Peyer's patch (tissue), 4 donors: ENCODE data around the gene CYB5RL. TPM values are rescaled to one million over a fixed set of nuclear protein-coding genes. Genes with fewer than 3 reads are reported as not detected.

Experiments used
- DNase-seq, 3 donors: peaks; one replicate each; pipeline ENCODE4 v3.0.0-alpha.2; 2017 to 2019
- H3K27ac ChIP-seq, 4 donors: fragments of 200-600 bp; sonication (generic); one replicate each; pipeline ENCODE4 v1.5.1; 2016 to 2019
- H3K27me3 ChIP-seq, 2 donors: fragments of 200-600 bp; sonication (generic); one replicate each; pipeline ENCODE4 v1.5.1; 2019
- H3K36me3 ChIP-seq, 3 donors: fragments of 200-600 bp; sonication (generic); one replicate each; pipeline ENCODE4 v1.5.1; 2016 to 2019
- H3K4me1 ChIP-seq, 4 donors: fragments of 200-600 bp; sonication (generic); one replicate each; pipeline ENCODE4 v1.5.1; 2016 to 2019
- H3K4me3 ChIP-seq, 4 donors: fragments of 200-600 bp; sonication (generic); 1 replicate in 3 of 4; 2 replicates in 1 of 4; pipeline ENCODE4 v1.5.1; 2016 to 2019; ENCODE audit warnings: mild to moderate bottlenecking in 1 of 4
- H3K9me3 ChIP-seq, 4 donors: fragments of 200-600 bp; sonication (generic); one replicate each; pipeline ENCODE4 v1.5.1; 2016 to 2019; ENCODE audit warnings: mild to moderate bottlenecking in 1 of 4
- CTCF ChIP-seq, 6 experiments: fragments of 450-650 bp in 4 of 6; fragments of 200-600 bp in 2 of 6; sonication (generic) in 1 of 6; IDR thresholded peaks; one replicate each; pipeline ENCODE4 v1.5.1; 2017 to 2019; ENCODE audit warnings: antibody characterized with exemption in 6 of 6, mild to moderate bottlenecking in 3 of 6, moderate library complexity in 1 of 6
- POLR2A ChIP-seq, 2 donors: fragments of 450-650 bp; IDR thresholded peaks; one replicate each; pipeline ENCODE4 v1.5.1; 2017; ENCODE audit warnings: antibody characterized with exemption in 2 of 2, mild to moderate bottlenecking in 2 of 2, moderate library complexity in 2 of 2
- total RNA-seq, 4 donors: library from RNA; depleted of rRNA; stranded (reverse); fragments of >200 nt; gene quantifications; one replicate each; pipeline ENCODE4 v1.1.0, GENCODE V29; 2016

CYB5RL gene
- total RNA-seq, 4 donors from 2014 or later: 3.9 to 11.5 (median 6.9) TPM

- TF ChIP-seq CTCF (IDR thresholded peaks at IDR 0.05): no peak
- TF ChIP-seq POLR2A (IDR thresholded peaks at IDR 0.05): no peak
These were observed 24.4 kb upstream of the CYB5RL start for GRCh38 chr1:54224233-54224632.

GRCh38 chr1:54223441-54224202 is 23.8 kb upstream of the CYB5RL start:
- no peaks in the 10 kb centered on the region for H3K27me3 ChIP-seq
- H3K36me3 ChIP-seq: peaks cover 0 to 17% (median 0%) of the 10 kb centered on the region in 3 donors
- no peak for DNase-seq
- no peak overlapping the region for H3K4me3 ChIP-seq
- TF ChIP-seq CTCF (IDR thresholded peaks at IDR 0.05) (no peak), POLR2A (IDR thresholded peaks at IDR 0.05) (no peak)
- peaks cover 0 to 22% (median 6%) of the 10 kb centered on the region in 4 donors for H3K4me1 ChIP-seq
- no peaks in the 10 kb centered on the region for H3K9me3 ChIP-seq
- H3K27ac ChIP-seq: no peak overlapping the region

More at GRCh38 chr1:54224233-54224632, 24.4 kb upstream of the CYB5RL start:
- H3K36me3 ChIP-seq: peaks cover 0 to 17% (median 0%) of the 10 kb centered on the region in 3 donors
- H3K9me3 ChIP-seq: no peaks in the 10 kb centered on the region
- H3K4me3 ChIP-seq: no peak overlapping the region
- DNase-seq: no peak
- peaks cover 0 to 21% (median 2%) of the 10 kb centered on the region in 4 donors for H3K4me1 ChIP-seq
- H3K27me3 ChIP-seq: no peaks in the 10 kb centered on the region
- H3K27ac ChIP-seq: no peak overlapping the region

GRCh38 chr1:54222711-54223110 is 22.9 kb upstream of the CYB5RL start:
- peaks cover 0 to 19% (median 0%) of the 10 kb centered on the region in 3 donors for H3K36me3 ChIP-seq
- H3K4me1 ChIP-seq: peaks cover 0 to 28% (median 6%) of the 10 kb centered on the region in 4 donors
- TF ChIP-seq POLR2A (IDR thresholded peaks at IDR 0.05) (no peak), CTCF (IDR thresholded peaks at IDR 0.05) (no peak)
- no peak overlapping the region for H3K4me3 ChIP-seq
- no peaks in the 10 kb centered on the region for H3K9me3 ChIP-seq
- DNase-seq: no peak
- no peak overlapping the region for H3K27ac ChIP-seq
- no peaks in the 10 kb centered on the region for H3K27me3 ChIP-seq

GRCh38 chr1:54221867-54222484 is 22.1 kb upstream of the CYB5RL start:
- Histone ChIP-seq H3K27ac (no peak overlapping the region), H3K4me1 (peaks cover 0 to 28% (median 6%) of the 10 kb centered on the region in 4 donors), H3K9me3 (no peaks in the 10 kb centered on the region), H3K4me3 (no peak overlapping the region), H3K27me3 (no peaks in the 10 kb centered on the region), H3K36me3 (peaks cover 0 to 26% (median 0%) of the 10 kb centered on the region in 3 donors)
- DNase-seq: no peak
- no peak for TF ChIP-seq POLR2A (IDR thresholded peaks at IDR 0.05)
- TF ChIP-seq CTCF (IDR thresholded peaks at IDR 0.05): no peak

GRCh38 chr1:54221113-54221834 is 21.4 kb upstream of the CYB5RL start:
- H3K27me3 ChIP-seq: no peaks in the 10 kb centered on the region
- peaks cover 0 to 33% (median 0%) of the 10 kb centered on the region in 3 donors for H3K36me3 ChIP-seq
- no peaks in the 10 kb centered on the region for H3K9me3 ChIP-seq
- no peak for DNase-seq
- TF ChIP-seq POLR2A (IDR thresholded peaks at IDR 0.05) (no peak), CTCF (IDR thresholded peaks at IDR 0.05) (no peak)
- peak overlapping the region in 1 of 4 donors; percentile 59 for H3K27ac ChIP-seq
- H3K4me1 ChIP-seq: peaks cover 0 to 28% (median 6%) of the 10 kb centered on the region in 4 donors
- no peak overlapping the region for H3K4me3 ChIP-seq
